Smooth muscle cell (in vitro differentiated cells): ENCODE results near the gene CAPS. TPM values are rescaled to one million over a fixed set of nuclear protein-coding genes. Genes with fewer than 3 reads are reported as not detected.

ENCODE experiments used
- DNase-seq: peaks from one replicate; lab custom pipeline; 2025; ENCODE audit not compliant: unreplicated experiment; lab: John Stamatoyannopoulos, UW
- H2AFZ ChIP-seq: fragments of 200-600 bp; sonication (generic); 2 replicates; pipeline ENCODE4 v1.6.0; 2016; ENCODE audit warnings: antibody characterized with exemption, low read depth, mild to moderate bottlenecking
- H3F3A ChIP-seq: fragments of 200-600 bp; sonication (generic); 2 replicates; pipeline ENCODE4 v1.6.0; 2017; ENCODE audit warnings: antibody characterized with exemption, low read depth
- H3K27ac ChIP-seq: fragments of 200-600 bp; sonication (generic); 2 replicates; pipeline ENCODE4 v1.5.1; 2016; ENCODE audit warnings: low read depth, mild to moderate bottlenecking
- H3K27me3 ChIP-seq: fragments of 200-600 bp; sonication (generic); 2 replicates; pipeline ENCODE4 v1.6.1; 2016; ENCODE audit warnings: low read depth, mild to moderate bottlenecking
- H3K36me3 ChIP-seq: fragments of 200-600 bp; sonication (generic); 2 replicates; pipeline ENCODE4 v1.5.1; 2016; ENCODE audit warnings: low read depth
- H3K4me1 ChIP-seq: fragments of 200-600 bp; sonication (generic); 2 replicates; pipeline ENCODE4 v1.5.1; 2016; ENCODE audit warnings: low read depth
- H3K4me2 ChIP-seq: fragments of 200-600 bp; sonication (generic); 2 replicates; pipeline ENCODE4 v1.6.0; 2016; ENCODE audit warnings: mild to moderate bottlenecking
- H3K4me3 ChIP-seq: fragments of 200-600 bp; sonication (generic); 2 replicates; pipeline ENCODE4 v1.5.1; 2016; ENCODE audit warnings: mild to moderate bottlenecking
- H3K79me2 ChIP-seq: fragments of 200-600 bp; sonication (generic); 2 replicates; pipeline ENCODE4 v1.6.0; 2016; ENCODE audit warnings: low read depth, mild to moderate bottlenecking
- H3K9ac ChIP-seq: fragments of 200-600 bp; sonication (generic); 2 replicates; pipeline ENCODE4 v1.6.0; 2016; ENCODE audit warnings: low read depth
- H3K9me3 ChIP-seq: fragments of 200-600 bp; sonication (generic); replicated peaks from 2 replicates; pipeline ENCODE4 v1.5.1; 2016; ENCODE audit warnings: low read depth
- H4K20me1 ChIP-seq: fragments of 200-600 bp; sonication (generic); 2 replicates; pipeline ENCODE4 v1.6.0; 2016; ENCODE audit warnings: low read depth
- CTCF ChIP-seq: fragments of 200-600 bp; sonication (generic); IDR thresholded peaks from 2 replicates; pipeline ENCODE4 v1.5.1; 2017; ENCODE audit warnings: borderline replicate concordance, mild to moderate bottlenecking, antibody characterized with exemption; ENCODE audit not compliant: insufficient read depth, poor library complexity, severe bottlenecking
- WGBS: methylation state at CpG from one replicate; pipeline ENCODE4 v1.1.7; 2016; ENCODE audit warnings: low lambda C conversion rate; 5-methylcytosine and 5-hydroxymethylcytosine counted together
- polyA plus RNA-seq: library from polyadenylated mRNA; unstranded; fragments of >200 nt; fragmentation: Nextera tagmentation; extraction: Ambion mirVana; gene quantifications from 2 replicates; pipeline ENCODE4 v1.2.1, GENCODE V29; 2016
- total RNA-seq: library from RNA; depleted of rRNA; stranded (reverse); fragments of >200 nt; gene quantifications from 2 replicates; pipeline ENCODE4 v1.2.3, GENCODE V29; 2014

Gene CAPS
- total and polyA plus RNA-seq, 2 experiments from 2014 or later, result 5.1 to 17.3 TPM

GRCh38 chr19:5904352-5905113 lies 9.5 kb upstream of the CAPS start, which contains the start of gene VMAC:
TSS of gene VMAC (plus strand) at chr19:5904872. CDS start at chr19:5904891, 19 bp downstream.
- H3K36me3 ChIP-seq, result no peaks in the 10 kb centered on the region
- peak; percentile 100 for DNase-seq
- under 1% methylated on average over 61 of the region's 61 CpGs for WGBS
- peak within 1 kb of the TSS; percentile 95 for H3K27ac ChIP-seq
- peak within 1 kb of the TSS; percentile 98 for H3K4me2 ChIP-seq
- H3K27me3 ChIP-seq, result no peaks in the 10 kb centered on the region
- H3K9me3 ChIP-seq, result no peaks in the 10 kb centered on the region
- peaks cover 31% of the 10 kb centered on the region for H4K20me1 ChIP-seq
- H3K9ac ChIP-seq, result peak within 1 kb of the TSS; percentile 100
- no peak for TF ChIP-seq CTCF
- no peak within 1 kb of the TSS for H2AFZ ChIP-seq
- H3K79me2 ChIP-seq, result peaks cover 40% of the 10 kb centered on the region
- no peaks in the 10 kb centered on the region for H3F3A ChIP-seq
- peak within 1 kb of the TSS; percentile 96 for H3K4me3 ChIP-seq
- no peaks in the 10 kb centered on the region for H3K4me1 ChIP-seq

- H3K9me3 ChIP-seq, result no peaks in the 10 kb centered on the region
- no peak overlapping the region for H3K27ac ChIP-seq
- 57% methylated on average over 31 of the region's 31 CpGs for WGBS
- H3K4me3 ChIP-seq, result peak overlapping the region; percentile 76
- H3K4me1 ChIP-seq, result no peaks in the 10 kb centered on the region
- DNase-seq, result no peak
- peaks cover 24% of the 10 kb centered on the region for H4K20me1 ChIP-seq
- H3K36me3 ChIP-seq, result no peaks in the 10 kb centered on the region
- no peak for TF ChIP-seq CTCF
- H3K27me3 ChIP-seq, result no peaks in the 10 kb centered on the region
- no peaks in the 10 kb centered on the region for H3F3A ChIP-seq
- no peak overlapping the region for H2AFZ ChIP-seq
- H3K9ac ChIP-seq, result peak overlapping the region; percentile 74
- peaks cover 33% of the 10 kb centered on the region for H3K79me2 ChIP-seq
- peak overlapping the region; percentile 98 for H3K4me2 ChIP-seq
Observed at GRCh38 chr19:5905114-5905778, 8.8 kb upstream of the CAPS start.

- Histone ChIP-seq H3K4me1 (no peaks in the 10 kb centered on the region), H3K4me3 (no peak overlapping the region), H3K36me3 (no peaks in the 10 kb centered on the region), H3K9ac (no peak overlapping the region), H3K79me2 (peaks cover 13% of the 10 kb centered on the region), H3K9me3 (no peaks in the 10 kb centered on the region), H4K20me1 (peaks cover 4% of the 10 kb centered on the region), H3K27ac (no peak overlapping the region), H2AFZ (no peak overlapping the region), H3F3A (peaks cover 3% of the 10 kb centered on the region), H3K4me2 (no peak overlapping the region), H3K27me3 (no peaks in the 10 kb centered on the region)
- DNase-seq, result no peak
- WGBS, result 72% methylated on average over 3 of the region's 5 CpGs
- TF ChIP-seq CTCF, result no peak
Observed at GRCh38 chr19:5907241-5907640, 6.8 kb upstream of the CAPS start.
